H9 (cell line): Measurements from ENCODE around the gene SRD5A3. TPM values are rescaled to one million over a fixed set of nuclear protein-coding genes. Genes with fewer than 3 reads are reported as not detected.

Experiments used
- DNase-seq: peaks from one replicate; pipeline ENCODE4 v3.0.0-alpha.2; 2017
- H2AFZ ChIP-seq: one replicate; pipeline ENCODE4 v1.6.1; 2013; ENCODE audit warnings: mild to moderate bottlenecking, low read length, control low read depth, moderate library complexity
- H2AK5ac ChIP-seq: 2 replicates; pipeline ENCODE4 v1.6.1; 2013; ENCODE audit warnings: low read length, control low read depth, mixed read lengths; ENCODE audit not compliant: insufficient read length
- H2BK120ac ChIP-seq: one replicate; pipeline ENCODE4 v1.6.1; 2013; ENCODE audit warnings: low read depth, mild to moderate bottlenecking, low read length, control low read depth, inconsistent platforms; ENCODE audit not compliant: poor library complexity, severe bottlenecking
- H2BK12ac ChIP-seq: 2 replicates; pipeline ENCODE4 v1.6.1; 2013; ENCODE audit warnings: low read length, control low read depth, mixed read lengths, low read depth; ENCODE audit not compliant: insufficient read length
- H2BK15ac ChIP-seq: 2 replicates; pipeline ENCODE4 v1.6.1; 2013; ENCODE audit warnings: low read depth, low read length, control low read depth
- H2BK20ac ChIP-seq: one replicate; pipeline ENCODE4 v1.6.1; 2013; ENCODE audit warnings: low read depth, mild to moderate bottlenecking, low read length, control low read depth, inconsistent platforms; ENCODE audit not compliant: poor library complexity, severe bottlenecking
- H2BK5ac ChIP-seq: 2 replicates; pipeline ENCODE4 v1.6.1; 2013; ENCODE audit warnings: low read length, control low read depth, mixed read lengths; ENCODE audit not compliant: insufficient read length
- H3K14ac ChIP-seq: 2 replicates; pipeline ENCODE4 v1.6.1; 2013; ENCODE audit warnings: low read length, control low read depth; ENCODE audit not compliant: insufficient read depth
- H3K18ac ChIP-seq: 2 replicates; pipeline ENCODE4 v1.6.1; 2013; ENCODE audit warnings: low read depth, mild to moderate bottlenecking, mixed read lengths, low read length, control low read depth; ENCODE audit not compliant: insufficient read length
- H3K23ac ChIP-seq: 2 replicates; pipeline ENCODE4 v1.6.1; 2013; ENCODE audit warnings: low read length, control low read depth, mixed read lengths, low read depth; ENCODE audit not compliant: insufficient read length
- H3K23me2 ChIP-seq: 2 replicates; pipeline ENCODE4 v1.6.1; 2013; ENCODE audit warnings: low read depth, mild to moderate bottlenecking, mixed read lengths, low read length, control low read depth; ENCODE audit not compliant: insufficient read length, poor library complexity, severe bottlenecking
- H3K27ac ChIP-seq: 2 replicates; pipeline ENCODE4 v1.5.1; 2013; ENCODE audit warnings: low read length, control low read depth, mixed read lengths, low read depth; ENCODE audit not compliant: insufficient read length
- H3K27me3 ChIP-seq: 2 replicates; pipeline ENCODE4 v1.6.1; 2013; ENCODE audit warnings: low read length, control low read depth, inconsistent platforms; ENCODE audit not compliant: insufficient read depth
- H3K4ac ChIP-seq: 2 replicates; pipeline ENCODE4 v1.6.1; 2013; ENCODE audit warnings: low read depth, mild to moderate bottlenecking, control low read depth, inconsistent platforms, low read length, moderate library complexity
- H3K4me1 ChIP-seq: 2 replicates; pipeline ENCODE4 v1.6.1; 2013; ENCODE audit warnings: low read length, control low read depth, inconsistent platforms; ENCODE audit not compliant: insufficient read depth
- H3K4me2 ChIP-seq: 2 replicates; pipeline ENCODE4 v1.6.1; 2013; ENCODE audit warnings: low read length, control low read depth, mixed read lengths; ENCODE audit not compliant: insufficient read length, insufficient read depth
- H3K56ac ChIP-seq: 2 replicates; pipeline ENCODE4 v1.6.1; 2013; ENCODE audit warnings: low read depth, mild to moderate bottlenecking, mixed read lengths, low read length, control low read depth; ENCODE audit not compliant: insufficient read length
- H3K79me1 ChIP-seq: 2 replicates; pipeline ENCODE4 v1.6.1; 2013; ENCODE audit warnings: low read depth, mild to moderate bottlenecking, moderate library complexity, low read length, control low read depth, inconsistent platforms; ENCODE audit not compliant: insufficient read depth, poor library complexity, severe bottlenecking
- H3K79me2 ChIP-seq: 2 replicates; pipeline ENCODE4 v1.6.1; 2013; ENCODE audit warnings: low read length, control low read depth, inconsistent platforms; ENCODE audit not compliant: insufficient read depth
- H3K9ac ChIP-seq: 2 replicates; pipeline ENCODE4 v1.6.1; 2013; ENCODE audit warnings: low read length, control low read depth, mixed read lengths; ENCODE audit not compliant: insufficient read length; ENCODE audit errors: extremely low read depth
- H3K9me3 ChIP-seq: one replicate; pipeline ENCODE4 v1.6.1; 2013; ENCODE audit warnings: low read depth, low read length, inconsistent platforms; ENCODE audit not compliant: control insufficient read depth
- H3T11ph ChIP-seq: one replicate; pipeline ENCODE4 v1.6.1; 2013; ENCODE audit warnings: mild to moderate bottlenecking, low read length, control low read depth, inconsistent platforms
- H4K20me1 ChIP-seq: one replicate; pipeline ENCODE4 v1.6.1; 2013; ENCODE audit not compliant: control insufficient read depth, insufficient read length, insufficient read depth
- H4K5ac ChIP-seq: 2 replicates; pipeline ENCODE4 v1.6.1; 2013; ENCODE audit warnings: low read depth, mild to moderate bottlenecking, mixed read lengths, low read length, control low read depth; ENCODE audit not compliant: insufficient read length
- H4K8ac ChIP-seq: replicated peaks from 2 replicates; pipeline ENCODE4 v1.6.1; 2013; ENCODE audit warnings: low read length, control low read depth, mixed read lengths, low read depth; ENCODE audit not compliant: insufficient read length
- H4K91ac ChIP-seq: 2 replicates; pipeline ENCODE4 v1.6.1; 2013; ENCODE audit warnings: low read depth, mild to moderate bottlenecking, moderate library complexity, mixed read lengths, low read length, control low read depth; ENCODE audit not compliant: insufficient read length
- H3K27ac Mint-ChIP-seq, 3 experiments: 2 replicates in 2 of 3; 3 replicates in 1 of 3; pipeline ENCODE4 v1.8.0; 2020 to 2021; ENCODE audit warnings: mixed read lengths in 3 of 3, mild to moderate bottlenecking in 1 of 3, moderate library complexity in 1 of 3
- H3K27me3 Mint-ChIP-seq: 2 replicates; pipeline ENCODE4 v1.8.0; 2021; ENCODE audit warnings: low read depth, mild to moderate bottlenecking, moderate library complexity, mixed read lengths
- H3K36me3 Mint-ChIP-seq, 3 experiments: 2 replicates in 2 of 3; 3 replicates in 1 of 3; pipeline ENCODE4 v1.8.0; 2020 to 2021; ENCODE audit warnings: low read depth in 3 of 3, mixed read lengths in 3 of 3; ENCODE audit not compliant: insufficient read depth in 1 of 3
- H3K4me1 Mint-ChIP-seq, 2 experiments: 2 replicates each; pipeline ENCODE4 v1.8.0; 2020; ENCODE audit warnings: mixed read lengths in 2 of 2
- H3K4me3 Mint-ChIP-seq, 2 experiments: 2 replicates in 1 of 2; 3 replicates in 1 of 2; pipeline ENCODE4 v1.8.0; 2020 to 2021; ENCODE audit warnings: mild to moderate bottlenecking in 2 of 2, mixed read lengths in 2 of 2, moderate library complexity in 1 of 2
- H3K9me3 Mint-ChIP-seq, 2 experiments: 2 replicates in 1 of 2; 3 replicates in 1 of 2; pipeline ENCODE4 v1.8.0; 2020; ENCODE audit warnings: mild to moderate bottlenecking in 2 of 2, mixed read lengths in 2 of 2, moderate library complexity in 1 of 2
- CTCF ChIP-seq: fragments of 200-600 bp; sonication (generic); conservative IDR thresholded peaks from 3 replicates; pipeline ENCODE4 v1.8.0; 2021; ENCODE audit warnings: antibody characterized with exemption, mild to moderate bottlenecking
- WGBS: extraction: QIAGEN DNeasy Blood & Tissue Kit; methylation state at CpG from one replicate; pipeline ENCODE4 v1.1.7; 2013; ENCODE audit warnings: missing lambda C conversion rate, low lambda C conversion rate, mixed read lengths; ENCODE audit not compliant: insufficient read length; ENCODE audit errors: extremely low coverage; 5-methylcytosine and 5-hydroxymethylcytosine counted together
- total RNA-seq: library from RNA; stranded (reverse); gene quantifications from 2 replicates; pipeline ENCODE4 v1.2.1, GENCODE V29; 2021

SRD5A3 gene
- total RNA-seq, 1 experiment from 2014 or later, result 35.0 TPM

- H3K9me3 ChIP-seq, result no peaks in the 10 kb centered on the region
- no peak overlapping the region for H3K56ac ChIP-seq
- no peak overlapping the region for H4K5ac ChIP-seq
- H2BK120ac ChIP-seq, result no peak overlapping the region
- H2BK12ac ChIP-seq, result no peak overlapping the region
- H4K8ac ChIP-seq, result no peak overlapping the region
- no peak overlapping the region for H2AFZ ChIP-seq
- Mint-ChIP-seq H3K27ac (0 out of 7 replicates have a peak overlapping the region, but pooled peaks of 1 of the 3 experiments have one; percentile 48), H3K4me1 (peaks cover 13 to 19% of the 10 kb centered on the region in 2 experiments), H3K36me3 (peaks cover 29 to 46% (median 45%) of the 10 kb centered on the region in 3 experiments), H3K9me3 (no peaks in the 10 kb centered on the region), H3K4me3 (no peak overlapping the region), H3K27me3 (no peaks in the 10 kb centered on the region)
- H3K27ac ChIP-seq, result no peak overlapping the region
- no peaks in the 10 kb centered on the region for H3K79me1 ChIP-seq
- H3K4me2 ChIP-seq, result no peak overlapping the region
- DNase-seq, result no peak
- H3K4me1 ChIP-seq, result 0 out of 2 replicates have a peak, but pooled peaks cover 2% of the 10 kb centered on the region
- H3K23me2 ChIP-seq, result no peaks in the 10 kb centered on the region
- no peak overlapping the region for H3K4ac ChIP-seq
- no peak overlapping the region for H2BK15ac ChIP-seq
- H2BK5ac ChIP-seq, result no peak overlapping the region
- no peaks in the 10 kb centered on the region for H4K20me1 ChIP-seq
- H2AK5ac ChIP-seq, result no peak overlapping the region
- no peak overlapping the region for H3K18ac ChIP-seq
- H3K27me3 ChIP-seq, result no peaks in the 10 kb centered on the region
- H2BK20ac ChIP-seq, result no peak overlapping the region
- H3K79me2 ChIP-seq, result peaks cover 37% of the 10 kb centered on the region; the same call in 1 of the 2 replicates
- H3K23ac ChIP-seq, result no peak overlapping the region
- no peak overlapping the region for H3T11ph ChIP-seq
- WGBS, result no CpG with 5 or more reads among the region's 3 CpGs
- H3K14ac ChIP-seq, result no peak overlapping the region
- H4K91ac ChIP-seq, result no peak overlapping the region
- no peak overlapping the region for H3K9ac ChIP-seq
- TF ChIP-seq CTCF, result no peak
These were observed 61.7 kb downstream of the SRD5A3 start for GRCh38 chr4:55407764-55408163.
